GM21423 (cell line): ENCODE data around the gene SEMA3C.

ENCODE experiments used
- ATAC-seq: cut with Tn5 transposase; IDR thresholded peaks from one replicate; pipeline ENCODE4 v1.9.1; 2021; ENCODE audit warnings: mild to moderate bottlenecking, moderate library complexity; ENCODE audit not compliant: unreplicated experiment

Gene SEMA3C

GRCh38 chr7:80890426-80891258 is 28.2 kb downstream of the SEMA3C start:
- no peak for ATAC-seq

GRCh38 chr7:80889525-80889924 is 29.3 kb downstream of the SEMA3C start:
- ATAC-seq, result no peak

GRCh38 chr7:80885757-80886156 is 33.1 kb downstream of the SEMA3C start:
- no peak for ATAC-seq

- no peak for ATAC-seq
Measured at GRCh38 chr7:80884511-80885195, 34.2 kb downstream of the SEMA3C start.

- no peak for ATAC-seq
Measured at GRCh38 chr7:80883154-80884025, 35.5 kb downstream of the SEMA3C start.

GRCh38 chr7:80882213-80882801 is 36.5 kb downstream of the SEMA3C start:
- no peak for ATAC-seq

GRCh38 chr7:80881351-80881900 is 37.4 kb downstream of the SEMA3C start:
- no peak for ATAC-seq

- ATAC-seq, result no peak
Measured at GRCh38 chr7:80879849-80880248, 39.0 kb downstream of the SEMA3C start.

GRCh38 chr7:80876894-80877414 is 41.9 kb downstream of the SEMA3C start:
- no peak for ATAC-seq

GRCh38 chr7:80875537-80876120 is 43.2 kb downstream of the SEMA3C start:
- no peak for ATAC-seq

GRCh38 chr7:80873140-80873539 is 45.7 kb downstream of the SEMA3C start:
- no peak for ATAC-seq

GRCh38 chr7:80871228-80871627 is 47.6 kb downstream of the SEMA3C start:
- no peak for ATAC-seq

- ATAC-seq, result no peak
Measured at GRCh38 chr7:80870813-80871212, 48.0 kb downstream of the SEMA3C start.

GRCh38 chr7:80869821-80870751 is 48.8 kb downstream of the SEMA3C start:
- ATAC-seq, result no peak

- ATAC-seq, result no peak
Measured at GRCh38 chr7:80869106-80869784, 49.6 kb downstream of the SEMA3C start.

- no peak for ATAC-seq
Measured at GRCh38 chr7:80868566-80868965, 50.3 kb downstream of the SEMA3C start.

GRCh38 chr7:80860554-80860953 is 58.3 kb downstream of the SEMA3C start:
- no peak for ATAC-seq

- ATAC-seq, result no peak
Measured at GRCh38 chr7:80859272-80859970, 59.4 kb downstream of the SEMA3C start.
